Smooth muscle cell of the umbilical artery (primary cell): ENCODE measurements around the gene TRMT2A. TPM values are rescaled to one million over a fixed set of nuclear protein-coding genes. Genes with fewer than 3 reads are reported as not detected.

Experiments used
- total RNA-seq: library from RNA; depleted of rRNA; stranded (reverse); fragments of >200 nt; gene quantifications from 2 replicates; pipeline ENCODE4 v1.2.3, GENCODE V29; 2014

TRMT2A gene, protein sequence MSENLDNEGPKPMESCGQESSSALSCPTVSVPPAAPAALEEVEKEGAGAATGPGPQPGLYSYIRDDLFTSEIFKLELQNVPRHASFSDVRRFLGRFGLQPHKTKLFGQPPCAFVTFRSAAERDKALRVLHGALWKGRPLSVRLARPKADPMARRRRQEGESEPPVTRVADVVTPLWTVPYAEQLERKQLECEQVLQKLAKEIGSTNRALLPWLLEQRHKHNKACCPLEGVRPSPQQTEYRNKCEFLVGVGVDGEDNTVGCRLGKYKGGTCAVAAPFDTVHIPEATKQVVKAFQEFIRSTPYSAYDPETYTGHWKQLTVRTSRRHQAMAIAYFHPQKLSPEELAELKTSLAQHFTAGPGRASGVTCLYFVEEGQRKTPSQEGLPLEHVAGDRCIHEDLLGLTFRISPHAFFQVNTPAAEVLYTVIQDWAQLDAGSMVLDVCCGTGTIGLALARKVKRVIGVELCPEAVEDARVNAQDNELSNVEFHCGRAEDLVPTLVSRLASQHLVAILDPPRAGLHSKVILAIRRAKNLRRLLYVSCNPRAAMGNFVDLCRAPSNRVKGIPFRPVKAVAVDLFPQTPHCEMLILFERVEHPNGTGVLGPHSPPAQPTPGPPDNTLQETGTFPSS
- 40.7 and 42.3 TPM in 2 replicates for total RNA-seq

GRCh38 chr22:20116951-20117632 is at the start of gene TRMT2A:
Gene TRMT2A, minus strand, starts transcription at chr22:20117226. Its CDS starts 320 bp downstream, at chr22:20116906.

GRCh38 chr22:20150381-20151275 is 33.6 kb upstream of the TRMT2A start, which contains the start of gene CCDC188:
Gene CCDC188, minus strand, starts transcription at chr22:20151055. Its CDS starts 69 bp downstream, at chr22:20150986.

GRCh38 chr22:20131597-20131858 is 14.5 kb upstream of the TRMT2A start, which contains the start of gene ZDHHC8:
Gene ZDHHC8, plus strand, starts transcription at chr22:20131804. Its CDS starts 144 bp downstream, at chr22:20131948.

GRCh38 chr22:20115691-20116375 is 1.2 kb downstream of the TRMT2A start, which contains the start of gene RANBP1:
Gene RANBP1, plus strand, starts transcription at chr22:20116104. Its CDS starts 81 bp downstream, at chr22:20116185.

GRCh38 chr22:20079745-20080444 is 37.1 kb downstream of the TRMT2A start, which contains the start of gene DGCR8:
Gene DGCR8, plus strand, starts transcription at chr22:20080241. Its CDS starts 5,723 bp downstream, at chr22:20085964.

Other genes with a start within 250 kb of the TRMT2A start
- 252 and 308 TPM in 2 replicates for gene COMT, start 175.5 kb downstream of the TRMT2A start, total RNA-seq
- 13.1 and 18.2 TPM in 2 replicates for gene TXNRD2, start 175.4 kb downstream of the TRMT2A start, total RNA-seq
- gene ARVCF, start 100.4 kb downstream of the TRMT2A start, total RNA-seq: 8.6 and 13.2 TPM in 2 replicates
- 54.1 and 61.5 TPM in 2 replicates for gene TANGO2, start 96.1 kb downstream of the TRMT2A start, total RNA-seq
- gene DGCR8, start 37.0 kb downstream of the TRMT2A start, total RNA-seq: 26.1 and 41.0 TPM in 2 replicates
- 184 and 194 TPM in 2 replicates for gene RANBP1, start 1.1 kb downstream of the TRMT2A start, total RNA-seq
- 8.6 and 32.7 TPM in 2 replicates for gene ZDHHC8, start 14.6 kb upstream of the TRMT2A start, total RNA-seq
- gene CCDC188, start 33.8 kb upstream of the TRMT2A start, total RNA-seq: 0.30 TPM in 1 of 2 replicates, not detected in the other
- 0.59 and 0.97 TPM in 2 replicates for gene RTN4R, start 151.1 kb upstream of the TRMT2A start, total RNA-seq
- 28.7 and 40.4 TPM in 2 replicates for gene DGCR6L, start 202.8 kb upstream of the TRMT2A start, total RNA-seq